Measurements from ENCODE around the gene CDH24. TPM values are rescaled to one million over a fixed set of nuclear protein-coding genes. Genes with fewer than 3 reads are reported as not detected.

Gene CDH24
- total and polyA plus RNA-seq, 2 of the 8 experiments (the other 6 are each of a cell fraction or from before 2014, with no cell fraction given), result 18.1 to 27.6 TPM

- TF ChIP-seq, protein P1, sequence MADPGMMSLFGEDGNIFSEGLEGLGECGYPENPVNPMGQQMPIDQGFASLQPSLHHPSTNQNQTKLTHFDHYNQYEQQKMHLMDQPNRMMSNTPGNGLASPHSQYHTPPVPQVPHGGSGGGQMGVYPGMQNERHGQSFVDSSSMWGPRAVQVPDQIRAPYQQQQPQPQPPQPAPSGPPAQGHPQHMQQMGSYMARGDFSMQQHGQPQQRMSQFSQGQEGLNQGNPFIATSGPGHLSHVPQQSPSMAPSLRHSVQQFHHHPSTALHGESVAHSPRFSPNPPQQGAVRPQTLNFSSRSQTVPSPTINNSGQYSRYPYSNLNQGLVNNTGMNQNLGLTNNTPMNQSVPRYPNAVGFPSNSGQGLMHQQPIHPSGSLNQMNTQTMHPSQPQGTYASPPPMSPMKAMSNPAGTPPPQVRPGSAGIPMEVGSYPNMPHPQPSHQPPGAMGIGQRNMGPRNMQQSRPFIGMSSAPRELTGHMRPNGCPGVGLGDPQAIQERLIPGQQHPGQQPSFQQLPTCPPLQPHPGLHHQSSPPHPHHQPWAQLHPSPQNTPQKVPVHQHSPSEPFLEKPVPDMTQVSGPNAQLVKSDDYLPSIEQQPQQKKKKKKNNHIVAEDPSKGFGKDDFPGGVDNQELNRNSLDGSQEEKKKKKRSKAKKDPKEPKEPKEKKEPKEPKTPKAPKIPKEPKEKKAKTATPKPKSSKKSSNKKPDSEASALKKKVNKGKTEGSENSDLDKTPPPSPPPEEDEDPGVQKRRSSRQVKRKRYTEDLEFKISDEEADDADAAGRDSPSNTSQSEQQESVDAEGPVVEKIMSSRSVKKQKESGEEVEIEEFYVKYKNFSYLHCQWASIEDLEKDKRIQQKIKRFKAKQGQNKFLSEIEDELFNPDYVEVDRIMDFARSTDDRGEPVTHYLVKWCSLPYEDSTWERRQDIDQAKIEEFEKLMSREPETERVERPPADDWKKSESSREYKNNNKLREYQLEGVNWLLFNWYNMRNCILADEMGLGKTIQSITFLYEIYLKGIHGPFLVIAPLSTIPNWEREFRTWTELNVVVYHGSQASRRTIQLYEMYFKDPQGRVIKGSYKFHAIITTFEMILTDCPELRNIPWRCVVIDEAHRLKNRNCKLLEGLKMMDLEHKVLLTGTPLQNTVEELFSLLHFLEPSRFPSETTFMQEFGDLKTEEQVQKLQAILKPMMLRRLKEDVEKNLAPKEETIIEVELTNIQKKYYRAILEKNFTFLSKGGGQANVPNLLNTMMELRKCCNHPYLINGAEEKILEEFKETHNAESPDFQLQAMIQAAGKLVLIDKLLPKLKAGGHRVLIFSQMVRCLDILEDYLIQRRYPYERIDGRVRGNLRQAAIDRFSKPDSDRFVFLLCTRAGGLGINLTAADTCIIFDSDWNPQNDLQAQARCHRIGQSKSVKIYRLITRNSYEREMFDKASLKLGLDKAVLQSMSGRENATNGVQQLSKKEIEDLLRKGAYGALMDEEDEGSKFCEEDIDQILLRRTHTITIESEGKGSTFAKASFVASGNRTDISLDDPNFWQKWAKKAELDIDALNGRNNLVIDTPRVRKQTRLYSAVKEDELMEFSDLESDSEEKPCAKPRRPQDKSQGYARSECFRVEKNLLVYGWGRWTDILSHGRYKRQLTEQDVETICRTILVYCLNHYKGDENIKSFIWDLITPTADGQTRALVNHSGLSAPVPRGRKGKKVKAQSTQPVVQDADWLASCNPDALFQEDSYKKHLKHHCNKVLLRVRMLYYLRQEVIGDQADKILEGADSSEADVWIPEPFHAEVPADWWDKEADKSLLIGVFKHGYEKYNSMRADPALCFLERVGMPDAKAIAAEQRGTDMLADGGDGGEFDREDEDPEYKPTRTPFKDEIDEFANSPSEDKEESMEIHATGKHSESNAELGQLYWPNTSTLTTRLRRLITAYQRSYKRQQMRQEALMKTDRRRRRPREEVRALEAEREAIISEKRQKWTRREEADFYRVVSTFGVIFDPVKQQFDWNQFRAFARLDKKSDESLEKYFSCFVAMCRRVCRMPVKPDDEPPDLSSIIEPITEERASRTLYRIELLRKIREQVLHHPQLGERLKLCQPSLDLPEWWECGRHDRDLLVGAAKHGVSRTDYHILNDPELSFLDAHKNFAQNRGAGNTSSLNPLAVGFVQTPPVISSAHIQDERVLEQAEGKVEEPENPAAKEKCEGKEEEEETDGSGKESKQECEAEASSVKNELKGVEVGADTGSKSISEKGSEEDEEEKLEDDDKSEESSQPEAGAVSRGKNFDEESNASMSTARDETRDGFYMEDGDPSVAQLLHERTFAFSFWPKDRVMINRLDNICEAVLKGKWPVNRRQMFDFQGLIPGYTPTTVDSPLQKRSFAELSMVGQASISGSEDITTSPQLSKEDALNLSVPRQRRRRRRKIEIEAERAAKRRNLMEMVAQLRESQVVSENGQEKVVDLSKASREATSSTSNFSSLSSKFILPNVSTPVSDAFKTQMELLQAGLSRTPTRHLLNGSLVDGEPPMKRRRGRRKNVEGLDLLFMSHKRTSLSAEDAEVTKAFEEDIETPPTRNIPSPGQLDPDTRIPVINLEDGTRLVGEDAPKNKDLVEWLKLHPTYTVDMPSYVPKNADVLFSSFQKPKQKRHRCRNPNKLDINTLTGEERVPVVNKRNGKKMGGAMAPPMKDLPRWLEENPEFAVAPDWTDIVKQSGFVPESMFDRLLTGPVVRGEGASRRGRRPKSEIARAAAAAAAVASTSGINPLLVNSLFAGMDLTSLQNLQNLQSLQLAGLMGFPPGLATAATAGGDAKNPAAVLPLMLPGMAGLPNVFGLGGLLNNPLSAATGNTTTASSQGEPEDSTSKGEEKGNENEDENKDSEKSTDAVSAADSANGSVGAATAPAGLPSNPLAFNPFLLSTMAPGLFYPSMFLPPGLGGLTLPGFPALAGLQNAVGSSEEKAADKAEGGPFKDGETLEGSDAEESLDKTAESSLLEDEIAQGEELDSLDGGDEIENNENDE (IDR thresholded peaks at IDR 0.05; ENCODE audit: insufficient replicate concordance, low read length), result no peak
- TF ChIP-seq BACH1 (IDR thresholded peaks at IDR 0.05; ENCODE audit: low read length) (no peak), KDM5A (IDR thresholded peaks at IDR 0.05; ENCODE audit: low read length) (peak; percentile 77), CBX5 (IDR thresholded peaks at IDR 0.05; ENCODE audit: low read depth, low read length) (no peak), POLR2AphosphoS5 (IDR thresholded peaks at IDR 0.05; ENCODE audit: low read depth, low read length) (peak; percentile 31), JUND (IDR thresholded peaks at IDR 0.05; ENCODE audit: low read length) (no peak), POLR2A (IDR thresholded peaks at IDR 0.05; ENCODE audit: control extremely low read depth in 1 of 2, low read depth in 2 of 2, low read length in 2 of 2) (peak; percentile 75 to 89), CTBP2 (IDR thresholded peaks at IDR 0.05; ENCODE audit: borderline replicate concordance, insufficient read depth, insufficient read length, low read length) (no peak), RBBP5 (IDR thresholded peaks at IDR 0.05; ENCODE audit: borderline replicate concordance, low read depth, low read length) (no peak), SP1 (IDR thresholded peaks at IDR 0.05; ENCODE audit: low read depth, low read length) (no peak), SAP30 (IDR thresholded peaks at IDR 0.05; ENCODE audit: insufficient read depth, insufficient replicate concordance, low read length) (peak; percentile 88)
Measured at GRCh38 chr14:23034498-23035302, 22.6 kb downstream of the CDH24 start, which contains the start of gene PSMB5 (continued).

All from H1 (cell line).